HG03097 (cell line): Measurements from ENCODE around the gene ZNF654.
"Not testable (repeated sequence)": the region's sequence is repeated elsewhere in the genome, so short reads cannot be mapped to it uniquely, and the experiment has no call there.

Experiments used
- ATAC-seq: cut with Tn5 transposase; IDR thresholded peaks from one replicate; pipeline ENCODE4 v1.9.1; 2021; ENCODE audit not compliant: unreplicated experiment, low FRiP score

The ZNF654 gene

GRCh38 chr3:88058581-88059379 lies at the start of gene ZNF654, which contains the start of gene CGGBP1:
TSS of gene ZNF654 (plus strand) at chr3:88059255. CDS start at chr3:88059320, 65 bp downstream.
TSS of gene CGGBP1 (minus strand) at chr3:88059005. CDS start at chr3:88055976, 3,029 bp downstream.
- ATAC-seq: peak; percentile 93

DNA sequence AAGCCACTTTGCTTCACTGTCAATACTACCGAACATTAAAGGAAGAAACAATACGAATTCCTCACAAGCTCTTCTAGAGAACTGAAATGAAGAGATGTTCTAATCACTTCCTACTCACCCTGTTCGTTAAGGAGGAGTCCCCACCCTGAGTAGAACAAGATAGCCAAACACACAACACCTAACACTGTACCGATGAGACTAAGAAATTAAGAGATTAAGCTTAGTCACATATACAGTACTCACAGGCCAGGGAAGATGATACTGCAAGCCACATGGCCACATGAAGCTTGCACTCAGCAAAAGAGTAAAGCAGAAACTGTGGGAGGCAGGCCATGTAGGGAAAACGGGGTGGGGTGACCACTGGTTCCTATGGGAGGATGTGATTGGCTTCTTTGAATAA lies 48.2 kb upstream of the ZNF654 start:
- ATAC-seq: no peak

DNA sequence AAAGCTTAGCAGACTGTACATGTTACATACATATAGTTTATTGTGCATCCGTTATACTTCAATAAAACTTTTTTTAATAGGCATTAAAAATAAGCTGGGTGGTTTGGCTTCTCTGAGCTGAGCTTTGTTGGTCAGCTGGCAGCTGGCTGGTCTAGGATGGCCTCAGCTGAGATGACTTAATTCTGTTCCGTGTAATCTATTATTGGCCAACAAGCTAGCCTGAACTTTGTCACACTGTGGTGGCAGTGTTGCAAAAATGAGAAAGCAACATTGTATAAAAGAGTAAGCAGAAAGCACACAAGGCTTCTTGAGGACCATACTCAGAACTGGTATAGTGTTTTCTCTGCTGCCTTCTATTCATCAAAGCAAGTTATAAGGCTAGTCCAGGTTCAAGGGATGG lies 45.5 kb upstream of the ZNF654 start:
- no peak for ATAC-seq

DNA sequence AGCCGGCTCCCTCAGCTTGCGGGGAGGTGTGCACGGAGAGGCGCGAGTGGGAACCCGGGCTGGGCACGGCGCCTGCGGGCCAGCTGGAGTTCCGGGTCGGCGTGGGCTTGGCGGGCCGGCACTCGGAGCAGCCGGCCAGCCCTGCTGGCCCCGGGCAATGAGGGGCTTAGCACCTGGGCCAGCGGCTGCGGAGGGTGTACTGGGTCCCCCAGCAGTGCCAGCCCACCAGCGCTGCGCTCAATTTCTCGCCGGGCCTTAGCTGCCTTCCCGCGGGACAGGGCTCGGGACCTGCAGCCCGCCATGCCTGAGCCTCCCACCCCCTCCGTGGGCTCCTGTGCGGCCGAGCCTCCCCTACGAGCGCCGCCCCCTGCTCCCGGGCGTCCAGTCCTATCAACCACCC lies 43.4 kb upstream of the ZNF654 start:
- ATAC-seq: not testable (repeated sequence)

- ATAC-seq: peak; percentile 91
Measured at GRCh38 chr3:88019024-88019423, 40.0 kb upstream of the ZNF654 start.

DNA sequence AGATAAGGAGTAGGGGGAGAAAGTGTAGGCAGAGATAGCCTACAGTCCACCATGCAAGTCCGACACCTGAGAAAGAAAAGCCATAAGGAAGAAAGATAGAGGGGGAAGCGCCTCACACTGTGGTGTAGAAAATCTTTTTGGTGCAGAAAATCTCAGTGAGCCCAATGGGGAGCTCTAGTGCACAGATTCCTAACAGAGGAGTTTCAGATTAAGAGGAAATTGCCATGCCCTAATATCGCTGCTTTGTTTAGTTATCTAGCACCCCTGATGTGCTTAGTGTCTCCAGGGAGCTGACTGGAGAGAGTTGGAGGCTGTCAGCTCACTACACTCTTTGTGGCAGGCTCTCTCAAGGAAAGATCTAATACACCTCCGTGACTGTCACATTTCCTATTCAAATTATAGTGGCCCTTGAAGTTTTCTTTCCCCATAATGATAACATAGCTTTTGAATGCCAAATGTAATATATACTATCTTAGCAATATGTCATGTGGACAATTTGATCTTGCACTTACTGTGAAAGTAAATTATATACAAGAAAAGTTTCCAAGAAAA lies 34.0 kb upstream of the ZNF654 start:
- no peak for ATAC-seq

DNA sequence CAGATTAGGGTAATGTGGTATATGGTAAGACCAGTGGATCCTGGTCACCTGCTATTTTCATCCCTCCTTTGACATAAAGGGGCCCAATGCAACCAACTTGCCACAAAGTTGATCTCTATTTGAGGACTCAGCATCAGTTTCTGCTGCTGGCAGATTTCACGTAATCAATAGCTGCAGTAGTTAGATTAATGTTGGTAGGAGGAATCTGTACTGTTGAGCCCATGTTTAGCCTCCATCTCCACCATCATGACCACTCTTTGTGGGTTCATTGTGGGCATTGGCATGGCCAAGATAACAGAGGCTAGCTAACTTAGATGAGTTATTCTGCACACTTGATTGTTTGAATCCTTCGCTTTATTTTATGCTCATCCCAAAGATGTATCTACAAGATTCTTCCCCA lies 30.2 kb upstream of the ZNF654 start:
- no peak for ATAC-seq

- ATAC-seq: no peak
Measured at GRCh38 chr3:88030210-88030609, 28.8 kb upstream of the ZNF654 start.

- peak; percentile 84 for ATAC-seq
Measured at GRCh38 chr3:88031642-88032077, 27.4 kb upstream of the ZNF654 start.

DNA sequence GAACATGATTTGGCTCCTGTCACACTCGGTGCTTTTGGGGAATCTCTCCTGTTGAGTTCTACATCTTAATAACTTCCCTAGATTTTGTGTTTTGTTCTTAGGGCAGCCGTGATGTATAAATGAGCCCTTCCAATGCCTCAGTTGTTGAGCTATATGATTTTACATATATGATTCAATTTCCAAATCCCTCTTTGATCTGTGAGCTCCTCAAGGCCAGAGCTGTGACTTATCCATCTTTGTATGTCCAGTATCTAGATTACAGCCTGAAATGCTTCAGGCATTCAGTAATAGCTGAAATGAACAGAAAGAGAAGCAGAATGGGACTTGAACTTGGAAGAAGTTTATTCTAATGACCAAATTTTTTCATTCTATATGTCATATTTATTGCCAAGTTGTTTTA lies 26.8 kb upstream of the ZNF654 start:
- no peak for ATAC-seq

DNA sequence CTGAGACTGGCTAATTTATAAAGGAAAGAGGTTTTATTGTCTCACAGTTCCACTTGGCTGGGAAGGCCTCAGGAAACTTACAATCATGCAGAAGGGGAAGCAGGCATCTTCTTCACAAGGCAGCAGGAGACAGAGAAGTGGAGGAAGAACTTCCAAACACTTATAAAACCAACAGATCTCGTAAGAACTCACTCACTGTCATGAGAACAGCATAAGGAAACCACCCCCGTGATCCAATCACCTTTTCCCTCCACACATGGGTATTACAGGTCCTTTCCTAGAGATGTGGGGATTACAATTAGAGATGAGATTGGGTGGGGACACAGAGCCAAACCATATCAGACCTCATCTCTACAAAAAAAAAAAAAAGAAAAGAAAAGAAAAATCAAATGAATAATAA lies 26.0 kb upstream of the ZNF654 start:
- no peak for ATAC-seq

DNA sequence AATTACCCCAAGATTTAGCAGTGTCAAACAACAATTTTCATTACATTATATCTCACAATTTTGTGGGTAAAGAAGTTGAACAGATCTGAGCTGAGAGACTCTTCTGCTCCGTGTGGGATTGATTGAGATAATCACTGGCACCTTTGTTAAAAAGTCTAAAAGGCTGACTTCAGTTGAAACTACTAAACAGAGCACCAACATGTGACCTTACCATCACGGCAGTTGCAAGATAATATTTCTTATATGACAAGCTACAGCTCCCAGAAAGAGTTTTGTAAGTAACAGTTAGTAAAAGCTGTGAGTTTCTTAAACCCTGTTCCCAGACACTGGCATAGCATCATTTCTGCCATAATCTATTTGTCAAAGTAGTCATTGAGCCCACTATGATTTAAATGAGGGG lies 25.2 kb upstream of the ZNF654 start:
- no peak for ATAC-seq

GRCh38 chr3:88034491-88035275 lies 24.4 kb upstream of the ZNF654 start:
- no peak for ATAC-seq

DNA sequence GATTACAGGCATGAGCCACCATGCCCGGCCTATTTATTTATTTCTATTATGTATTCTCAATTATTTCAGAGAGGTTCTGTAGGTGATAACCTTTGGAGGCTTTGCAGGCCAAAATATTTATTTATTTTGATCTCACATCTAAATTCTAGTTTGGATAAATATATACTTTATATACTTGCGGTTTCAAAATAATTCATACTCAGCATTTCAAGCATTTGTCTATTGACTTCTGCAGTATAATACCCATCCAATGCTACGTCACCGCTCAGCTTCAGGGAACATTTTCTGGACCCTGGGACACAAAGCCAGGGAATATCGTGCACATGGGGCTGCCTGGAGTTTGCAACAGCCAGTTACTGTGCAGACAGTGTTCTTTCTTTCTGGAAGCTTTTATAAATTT lies 22.8 kb upstream of the ZNF654 start:
- ATAC-seq: no peak

DNA sequence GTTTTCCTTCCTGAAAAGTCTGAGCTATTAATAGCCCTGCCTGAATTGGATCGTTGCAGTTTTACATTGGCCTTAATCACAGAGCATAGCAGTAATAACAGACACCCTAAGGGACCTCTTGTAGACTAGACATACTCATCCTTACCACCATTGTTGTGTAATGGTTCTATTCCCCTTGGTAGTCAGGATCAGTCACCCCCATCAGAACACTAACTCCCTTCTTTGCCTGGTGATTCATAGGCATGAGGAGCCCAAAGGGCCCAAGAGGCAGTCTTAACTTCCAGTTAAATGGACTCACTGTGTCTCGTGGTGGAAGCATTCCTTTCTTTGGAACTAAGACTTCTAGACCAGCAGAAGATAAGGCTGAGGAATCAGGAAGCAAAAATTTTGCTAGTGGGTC lies 20.5 kb upstream of the ZNF654 start:
- ATAC-seq: no peak

GRCh38 chr3:88040529-88040928 lies 18.5 kb upstream of the ZNF654 start:
- ATAC-seq: no peak

- ATAC-seq: no peak
Measured at GRCh38 chr3:88041005-88041404, 18.1 kb upstream of the ZNF654 start.

DNA sequence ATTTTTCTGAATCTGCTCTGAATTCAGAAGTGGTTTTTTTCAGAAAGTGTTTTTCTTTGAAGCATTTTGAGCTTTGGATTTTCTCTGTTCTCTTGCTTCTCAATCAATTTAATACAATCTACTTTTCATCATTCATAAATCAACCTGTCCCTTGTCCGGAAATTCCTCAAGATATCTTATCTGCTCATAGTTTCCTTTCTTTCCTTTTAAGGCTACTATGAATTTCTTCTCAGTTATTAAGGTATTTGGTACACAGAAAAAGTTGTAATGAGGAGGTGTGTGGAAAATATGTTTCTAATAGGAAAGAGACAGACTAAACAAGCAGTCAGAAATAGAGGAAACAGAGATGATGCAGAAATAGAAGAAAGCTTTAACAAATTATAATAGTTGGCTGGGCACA lies 14.6 kb upstream of the ZNF654 start:
- no peak for ATAC-seq

DNA sequence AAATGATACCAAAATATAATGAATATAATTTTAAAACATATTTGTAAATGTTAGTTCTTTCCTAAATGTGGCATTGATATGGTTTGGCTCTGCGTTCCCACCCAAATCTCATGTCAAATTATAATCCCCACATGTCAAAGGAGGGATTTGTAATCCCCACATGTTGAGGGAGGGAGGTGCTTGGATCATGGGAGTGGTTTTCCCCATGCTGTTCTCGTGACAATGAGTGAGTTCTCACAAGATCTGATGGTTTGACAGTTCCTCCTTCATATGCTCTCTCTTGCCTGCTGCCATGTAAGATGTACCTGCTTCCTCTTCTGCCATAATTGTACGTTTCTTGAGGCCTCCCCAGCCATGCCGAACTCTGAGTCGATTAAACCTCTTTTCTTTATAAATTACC lies 12.3 kb upstream of the ZNF654 start:
- ATAC-seq: no peak

DNA sequence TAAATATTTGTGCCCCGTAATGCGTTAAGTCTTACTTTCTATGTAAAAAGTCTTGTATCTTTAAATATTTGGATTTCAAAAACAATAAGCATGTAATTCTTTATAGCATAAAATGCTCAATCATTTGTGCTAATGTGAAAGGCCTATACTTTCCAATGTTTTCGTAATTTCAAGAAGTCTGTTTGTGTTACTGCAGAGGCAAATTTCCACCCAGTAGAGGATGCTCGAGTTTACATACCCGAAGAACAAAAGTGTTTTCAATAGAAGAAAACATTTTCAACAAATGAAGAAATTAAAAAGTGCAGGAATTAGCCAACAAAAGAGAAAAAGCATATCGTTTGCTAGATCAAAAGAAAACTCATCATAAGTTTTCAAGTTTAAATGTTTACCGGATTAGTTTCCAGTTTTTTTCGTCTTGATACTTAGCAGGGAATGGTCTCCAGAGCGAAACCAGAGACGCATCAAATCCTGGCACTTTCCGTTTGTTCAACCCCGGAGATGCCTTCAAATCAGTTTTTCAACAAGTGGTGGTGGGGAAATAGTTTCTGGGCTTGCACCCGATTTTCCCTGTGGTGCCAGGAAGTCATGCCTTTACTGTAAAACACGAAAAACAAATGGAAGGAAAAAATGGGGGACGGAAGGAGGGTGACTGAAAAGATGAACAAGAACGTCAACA lies 1.3 kb upstream of the ZNF654 start:
- no peak for ATAC-seq

- ATAC-seq: no peak
Measured at GRCh38 chr3:88058306-88058580, 812 bp upstream of the ZNF654 start.
